ENCODE data around the gene SLC25A13.
"Not testable (repeated sequence)": the region's sequence is repeated elsewhere in the genome, so short reads cannot be mapped to it uniquely, and the experiment has no call there.

SLC25A13 gene, protein sequence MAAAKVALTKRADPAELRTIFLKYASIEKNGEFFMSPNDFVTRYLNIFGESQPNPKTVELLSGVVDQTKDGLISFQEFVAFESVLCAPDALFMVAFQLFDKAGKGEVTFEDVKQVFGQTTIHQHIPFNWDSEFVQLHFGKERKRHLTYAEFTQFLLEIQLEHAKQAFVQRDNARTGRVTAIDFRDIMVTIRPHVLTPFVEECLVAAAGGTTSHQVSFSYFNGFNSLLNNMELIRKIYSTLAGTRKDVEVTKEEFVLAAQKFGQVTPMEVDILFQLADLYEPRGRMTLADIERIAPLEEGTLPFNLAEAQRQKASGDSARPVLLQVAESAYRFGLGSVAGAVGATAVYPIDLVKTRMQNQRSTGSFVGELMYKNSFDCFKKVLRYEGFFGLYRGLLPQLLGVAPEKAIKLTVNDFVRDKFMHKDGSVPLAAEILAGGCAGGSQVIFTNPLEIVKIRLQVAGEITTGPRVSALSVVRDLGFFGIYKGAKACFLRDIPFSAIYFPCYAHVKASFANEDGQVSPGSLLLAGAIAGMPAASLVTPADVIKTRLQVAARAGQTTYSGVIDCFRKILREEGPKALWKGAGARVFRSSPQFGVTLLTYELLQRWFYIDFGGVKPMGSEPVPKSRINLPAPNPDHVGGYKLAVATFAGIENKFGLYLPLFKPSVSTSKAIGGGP

DNA sequence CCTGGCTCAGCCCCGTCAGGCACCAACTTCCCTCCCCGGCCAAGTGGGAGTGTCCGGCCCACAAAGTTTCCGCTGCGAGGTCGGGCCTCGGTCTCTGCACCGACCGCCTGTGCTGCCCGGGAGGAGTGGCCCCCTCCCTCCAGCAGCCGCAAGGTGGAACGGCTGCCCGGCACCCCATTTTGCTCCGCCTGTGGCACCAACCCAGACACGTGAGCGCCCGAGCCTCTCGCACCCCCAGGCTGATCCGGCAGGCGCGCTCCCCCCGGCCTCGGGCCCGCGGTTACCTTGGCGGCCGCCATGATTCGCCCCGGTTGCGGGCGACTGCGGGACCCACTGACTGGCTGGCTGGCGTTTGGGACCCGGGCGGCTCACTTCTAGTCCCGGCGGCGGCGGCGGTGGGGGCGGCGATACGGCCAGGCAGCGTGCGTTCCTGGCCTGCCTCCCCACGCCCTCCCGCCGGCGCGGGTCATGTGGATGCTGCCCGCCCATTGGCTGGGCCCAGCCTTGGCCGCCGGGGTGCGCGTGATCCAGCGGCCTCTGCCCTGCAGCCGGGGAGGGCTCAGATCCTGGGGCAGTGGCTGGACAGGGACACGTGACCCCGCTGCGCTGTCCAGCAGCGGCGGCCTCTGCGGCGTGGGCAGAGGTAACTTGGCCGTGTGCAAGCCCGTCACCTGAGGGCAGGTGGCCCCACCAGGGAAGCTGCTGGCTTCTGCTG is at the start of gene SLC25A13:
TSS of gene SLC25A13 (minus strand) at position 441 of the 715 bp plus-strand sequence. CDS start at position 299, 142 bp downstream.
- peaks cover 24% of the 10 kb centered on the region for H3K4me1 Mint-ChIP-seq
- peak; percentile 66 for DNase-seq (ENCODE audit: low spot score in 2 of 2)

DNA sequence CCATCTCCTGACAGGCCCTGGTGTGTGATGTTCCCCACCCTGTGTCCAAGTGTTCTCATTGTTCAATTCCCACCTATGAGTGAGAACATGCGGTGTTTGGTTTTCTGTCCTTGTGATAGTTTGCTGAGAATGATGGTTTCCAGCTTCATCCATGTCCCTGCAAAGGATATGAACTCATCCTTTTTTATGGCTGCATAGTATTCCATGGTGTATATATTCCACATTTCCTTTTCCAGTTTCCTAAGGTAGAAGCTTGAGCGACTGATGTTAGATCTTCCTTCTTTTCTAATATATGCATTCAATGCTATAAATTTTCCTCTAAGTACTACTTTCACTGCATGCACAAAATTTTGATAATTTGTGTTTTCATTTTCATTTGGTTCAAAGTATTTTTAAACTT is 44.0 kb upstream of the SLC25A13 start:
- H3K27ac Mint-ChIP-seq; ATAC-seq (ENCODE audit: low read depth); H3K4me3 Mint-ChIP-seq; H3K36me3 Mint-ChIP-seq; DNase-seq (ENCODE audit: low spot score in 2 of 2); H3K27me3 Mint-ChIP-seq; H3K4me1 Mint-ChIP-seq; H3K9me3 Mint-ChIP-seq: not testable (repeated sequence)

More for the DNA sequence above, at the start of gene SLC25A13:
- Mint-ChIP-seq H3K27ac (peak within 1 kb of the TSS; percentile 91), H3K4me3 (peak within 1 kb of the TSS; percentile 86), H3K9me3 (peaks cover 6% of the 10 kb centered on the region), H3K36me3 (peaks cover 8% of the 10 kb centered on the region), H3K27me3 (no peaks in the 10 kb centered on the region)
- ATAC-seq (ENCODE audit: low read depth) = peak; percentile 73

DNA sequence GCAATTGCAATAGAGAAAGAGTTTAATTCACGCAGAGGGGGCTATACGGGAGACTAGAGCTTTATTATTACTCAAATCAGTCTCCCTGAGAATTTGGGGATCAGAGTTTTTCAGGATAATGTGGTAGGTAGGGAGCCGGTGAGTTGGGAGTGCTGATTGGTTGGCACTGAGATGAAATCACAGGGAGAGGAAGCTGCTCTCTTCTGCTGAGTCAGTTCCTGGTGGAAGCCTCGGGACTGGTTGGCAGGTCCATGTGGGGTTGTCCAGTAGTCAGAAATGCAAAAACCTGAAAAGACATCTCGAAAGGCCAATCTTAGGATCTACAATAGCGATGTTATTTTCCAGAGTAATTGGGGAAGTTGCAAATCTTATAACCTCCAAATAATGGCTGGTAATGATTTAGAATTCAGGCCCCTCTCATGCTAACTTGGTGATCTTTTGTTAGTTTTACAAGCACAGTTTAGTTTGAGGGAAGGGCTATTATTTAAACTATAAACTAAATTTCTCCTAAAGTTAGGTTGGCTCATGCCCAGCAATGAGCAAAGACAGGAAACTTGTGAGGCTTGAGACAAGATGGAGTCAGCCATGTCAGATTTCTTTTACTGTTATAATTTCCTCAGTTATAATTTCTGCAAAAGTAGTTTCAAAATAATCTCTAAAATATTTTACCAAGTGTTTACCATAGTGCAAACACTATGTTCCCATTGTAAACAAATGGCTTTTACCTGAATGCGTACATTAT is 39.4 kb upstream of the SLC25A13 start:
- DNase-seq (ENCODE audit: low spot score in 2 of 2) (no peak), ATAC-seq (ENCODE audit: low read depth) (no peak)
- H3K27me3 Mint-ChIP-seq = peaks cover 3% of the 10 kb centered on the region
- no peaks in the 10 kb centered on the region for H3K4me1 Mint-ChIP-seq
- peaks cover 3% of the 10 kb centered on the region for H3K9me3 Mint-ChIP-seq
- H3K36me3 Mint-ChIP-seq = no peaks in the 10 kb centered on the region
- H3K4me3 Mint-ChIP-seq = no peak overlapping the region
- no peak overlapping the region for H3K27ac Mint-ChIP-seq

DNA sequence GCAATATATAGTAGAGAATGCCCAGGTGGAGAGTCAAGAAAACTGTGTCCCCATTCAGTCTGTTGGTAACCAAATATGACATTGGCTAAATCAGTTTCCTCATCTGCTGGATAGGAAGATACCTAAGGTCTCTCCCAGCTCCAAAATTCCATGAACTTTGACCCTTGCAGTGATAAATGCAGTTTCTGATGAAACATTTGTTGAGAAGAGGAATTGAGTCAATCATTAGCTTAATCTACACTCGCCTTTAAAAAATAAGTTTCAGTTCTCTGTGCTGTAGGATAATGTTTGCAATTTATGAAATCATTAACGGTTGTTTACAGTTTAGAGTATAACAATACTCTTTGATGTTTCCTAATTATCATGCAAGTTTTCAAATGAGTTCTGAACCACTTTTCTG is 38.0 kb upstream of the SLC25A13 start:
- Mint-ChIP-seq H3K4me1 (no peaks in the 10 kb centered on the region), H3K9me3 (no peaks in the 10 kb centered on the region), H3K4me3 (no peak overlapping the region), H3K27ac (no peak overlapping the region), H3K27me3 (peaks cover 3% of the 10 kb centered on the region), H3K36me3 (no peaks in the 10 kb centered on the region)
- ATAC-seq (ENCODE audit: low read depth) (no peak), DNase-seq (ENCODE audit: low spot score in 2 of 2) (no peak)

DNA sequence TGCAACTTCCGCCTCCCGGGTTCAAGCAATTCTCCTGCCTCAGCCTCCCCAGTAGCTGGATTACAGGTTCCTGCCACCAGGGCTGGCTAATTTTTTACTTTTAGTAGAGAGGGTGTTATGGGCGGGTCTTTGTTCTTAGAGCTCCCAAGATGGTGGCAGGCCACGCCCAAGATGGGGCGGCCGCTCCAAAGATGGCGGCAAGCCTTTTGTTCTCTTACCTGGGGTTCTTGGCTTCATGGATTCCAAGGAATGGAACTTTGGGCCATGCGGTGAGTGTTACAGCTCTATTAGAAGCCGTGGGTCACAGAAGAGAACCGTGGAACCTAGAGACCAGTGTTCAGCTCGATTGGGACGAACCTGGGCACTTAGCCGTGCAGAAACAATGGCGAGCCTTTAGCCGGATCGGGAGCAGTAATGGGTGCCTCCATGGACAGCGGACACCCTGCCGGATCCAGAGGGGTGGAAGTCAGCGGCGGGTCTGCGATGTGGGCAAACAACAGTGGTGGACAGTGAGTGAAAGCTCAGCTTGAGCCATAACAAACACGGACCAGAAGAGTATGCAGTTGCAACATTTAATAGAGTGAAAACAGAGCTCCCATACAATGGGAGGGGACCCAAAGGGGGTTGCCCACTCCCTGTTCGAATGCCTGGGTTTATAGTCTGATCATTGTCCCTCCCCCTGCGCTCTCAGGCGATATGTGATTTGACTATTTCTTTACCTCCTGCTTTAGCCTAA is 36.5 kb upstream of the SLC25A13 start:
- DNase-seq (ENCODE audit: low spot score in 2 of 2); ATAC-seq (ENCODE audit: low read depth); H3K4me1 Mint-ChIP-seq; H3K4me3 Mint-ChIP-seq; H3K36me3 Mint-ChIP-seq; H3K27me3 Mint-ChIP-seq; H3K9me3 Mint-ChIP-seq; H3K27ac Mint-ChIP-seq: not testable (repeated sequence)

DNA sequence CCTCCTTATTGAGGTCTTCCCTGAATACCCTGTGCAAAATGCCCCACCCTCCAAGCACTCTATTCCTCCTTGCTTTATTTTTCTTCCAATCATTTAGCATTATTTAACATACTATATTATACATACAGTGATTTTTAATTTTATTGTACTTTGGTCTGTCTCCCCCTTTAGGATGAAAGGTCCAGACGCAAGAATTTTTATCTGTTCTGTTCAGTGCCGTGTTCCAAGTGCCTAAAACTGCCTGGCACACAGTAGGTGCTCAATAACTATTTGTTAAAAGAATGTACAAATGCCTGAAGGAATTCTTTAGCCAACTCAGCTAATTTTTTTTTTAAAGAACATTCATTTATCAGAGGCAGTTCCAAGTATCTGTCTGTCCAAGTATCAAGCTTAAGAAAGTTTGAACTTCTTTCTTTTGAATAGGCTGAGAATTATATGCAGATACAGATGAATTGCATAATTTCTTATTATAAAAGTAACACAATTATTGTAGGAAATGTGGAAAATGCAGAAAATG is 34.1 kb upstream of the SLC25A13 start:
- Mint-ChIP-seq H3K4me3 (no peak overlapping the region), H3K9me3 (no peaks in the 10 kb centered on the region), H3K27ac (no peak overlapping the region), H3K36me3 (no peaks in the 10 kb centered on the region), H3K4me1 (no peaks in the 10 kb centered on the region), H3K27me3 (peaks cover 4% of the 10 kb centered on the region)
- ATAC-seq (ENCODE audit: low read depth) = no peak
- no peak for DNase-seq (ENCODE audit: low spot score in 2 of 2)

DNA sequence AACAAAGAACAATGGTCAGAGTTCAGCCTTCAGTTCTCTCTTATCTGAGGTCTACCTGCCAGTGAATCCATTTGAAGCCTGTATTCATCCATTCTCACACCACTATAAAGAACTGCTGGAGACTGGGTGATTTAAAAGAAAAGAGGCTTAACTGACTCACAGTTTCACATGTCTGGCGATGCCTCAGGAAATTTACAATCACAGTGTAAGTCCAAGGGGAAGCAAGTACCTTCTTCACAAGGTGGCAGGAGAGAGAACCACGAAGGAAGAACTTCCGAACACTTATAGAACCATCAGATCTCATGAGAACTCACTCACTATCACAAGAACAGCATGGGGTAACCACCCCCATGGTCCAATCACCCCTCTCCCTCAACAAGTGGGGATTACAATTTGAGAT is 33.0 kb upstream of the SLC25A13 start:
- Mint-ChIP-seq H3K9me3 (no peaks in the 10 kb centered on the region), H3K27ac (no peak overlapping the region), H3K4me1 (no peaks in the 10 kb centered on the region), H3K36me3 (no peaks in the 10 kb centered on the region), H3K27me3 (peaks cover 3% of the 10 kb centered on the region), H3K4me3 (no peak overlapping the region)
- ATAC-seq (ENCODE audit: low read depth) (no peak), DNase-seq (ENCODE audit: low spot score in 2 of 2) (no peak)

DNA sequence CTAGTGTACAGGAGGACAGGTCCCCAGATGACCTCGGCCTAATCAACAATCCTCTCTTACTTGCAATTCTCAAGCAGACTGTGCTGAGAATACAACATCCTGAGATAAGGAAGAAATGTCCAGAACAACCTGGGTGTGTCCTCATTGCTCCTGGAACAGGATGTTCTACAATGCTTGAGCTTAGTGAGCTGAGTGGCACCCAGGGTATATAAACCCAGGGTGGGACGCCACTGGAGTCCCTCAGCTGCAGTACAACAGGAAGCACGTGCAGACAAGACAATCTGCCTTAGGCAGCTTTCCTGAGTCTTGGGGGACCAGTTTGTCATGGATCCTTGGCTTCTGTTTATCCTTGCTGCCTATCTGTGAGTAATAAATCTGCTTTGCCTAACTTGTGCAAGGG is 27.7 kb upstream of the SLC25A13 start:
- no peaks in the 10 kb centered on the region for H3K9me3 Mint-ChIP-seq
- peaks cover 6% of the 10 kb centered on the region for H3K27me3 Mint-ChIP-seq
- no peaks in the 10 kb centered on the region for H3K4me1 Mint-ChIP-seq
- no peak for DNase-seq (ENCODE audit: low spot score in 2 of 2)
- no peak for ATAC-seq (ENCODE audit: low read depth)
- no peak overlapping the region for H3K27ac Mint-ChIP-seq
- H3K36me3 Mint-ChIP-seq = no peaks in the 10 kb centered on the region
- H3K4me3 Mint-ChIP-seq = no peak overlapping the region

DNA sequence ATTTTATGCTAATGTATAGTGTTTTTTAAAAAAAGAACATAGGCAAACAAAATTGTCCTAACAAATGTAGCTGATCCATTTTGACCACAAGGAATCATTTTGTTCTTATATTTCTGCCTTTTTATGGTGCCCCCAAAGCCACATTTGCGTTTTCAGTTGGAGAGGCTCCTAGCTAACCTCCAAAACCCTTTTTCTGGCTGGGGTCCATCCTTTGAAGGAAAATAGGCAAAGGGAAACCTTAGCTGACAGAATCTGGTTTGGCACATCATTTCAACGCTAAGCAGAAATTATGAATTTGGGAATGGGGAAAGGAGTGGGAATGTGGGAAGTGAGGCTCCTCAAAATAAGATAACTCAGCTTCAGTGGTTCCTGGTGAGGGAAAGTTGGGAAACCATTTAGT is 25.6 kb upstream of the SLC25A13 start:
- ATAC-seq (ENCODE audit: low read depth) = no peak

DNA sequence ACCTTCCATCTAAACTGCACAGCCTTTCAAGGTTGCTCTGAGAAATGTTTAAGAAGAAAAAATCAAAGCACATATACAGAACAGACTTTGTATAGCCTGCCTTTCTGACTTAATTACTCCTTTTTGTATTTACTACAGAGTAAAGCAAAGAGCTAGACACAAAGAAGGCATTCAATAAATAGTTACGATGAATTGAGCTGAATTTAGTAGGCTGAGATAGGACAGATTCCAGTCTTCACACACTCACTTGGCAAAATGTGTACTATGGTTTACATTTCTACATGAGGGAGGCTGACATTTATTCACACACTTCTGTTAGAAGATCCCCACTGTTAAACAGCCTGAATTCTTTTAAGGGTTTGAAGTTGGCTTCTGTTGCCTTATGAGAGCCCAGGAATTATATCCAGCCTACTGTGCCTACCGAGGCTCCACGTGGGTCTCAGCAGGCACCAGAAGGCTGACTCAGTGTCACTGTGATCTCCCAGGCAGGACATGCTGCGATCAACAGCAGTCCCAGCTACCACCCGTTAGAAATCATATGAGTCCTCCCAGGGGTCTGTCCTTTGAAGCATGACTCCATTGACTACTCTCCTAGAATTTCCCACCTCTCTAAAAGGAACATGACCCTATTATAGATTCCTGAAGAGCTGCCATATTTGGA is 24.5 kb upstream of the SLC25A13 start:
- H3K36me3 Mint-ChIP-seq = no peaks in the 10 kb centered on the region
- no peaks in the 10 kb centered on the region for H3K4me1 Mint-ChIP-seq

More for the DNA sequence above, 25.6 kb upstream of the SLC25A13 start:
- H3K36me3 Mint-ChIP-seq = no peaks in the 10 kb centered on the region
- H3K4me3 Mint-ChIP-seq = no peak overlapping the region
- no peak for DNase-seq (ENCODE audit: low spot score in 2 of 2)
- H3K4me1 Mint-ChIP-seq = no peaks in the 10 kb centered on the region
- H3K27me3 Mint-ChIP-seq = peaks cover 10% of the 10 kb centered on the region
- no peaks in the 10 kb centered on the region for H3K9me3 Mint-ChIP-seq
- H3K27ac Mint-ChIP-seq = no peak overlapping the region

DNA sequence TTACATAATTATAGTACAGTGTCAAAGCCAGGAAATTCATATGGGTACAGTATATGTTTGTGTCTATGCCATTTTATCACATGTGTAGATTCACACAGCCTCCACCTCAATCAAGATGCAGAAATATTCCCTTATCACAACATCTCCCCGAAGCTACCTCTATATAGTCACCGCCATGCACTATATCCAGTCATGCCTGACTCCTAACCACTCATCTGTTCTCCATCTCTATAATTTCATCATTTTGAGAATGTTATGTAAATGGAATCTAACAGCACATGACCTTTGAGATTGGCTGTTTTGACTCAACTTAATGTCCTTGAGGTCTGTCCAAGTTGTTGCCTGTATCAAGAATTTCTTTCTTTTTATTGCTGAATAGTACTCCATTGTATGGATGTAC is 22.3 kb upstream of the SLC25A13 start:
- Mint-ChIP-seq H3K4me3 (no peak overlapping the region), H3K36me3 (no peaks in the 10 kb centered on the region), H3K27ac (no peak overlapping the region), H3K9me3 (no peaks in the 10 kb centered on the region), H3K4me1 (no peaks in the 10 kb centered on the region), H3K27me3 (peaks cover 16% of the 10 kb centered on the region)
- no peak for DNase-seq (ENCODE audit: low spot score in 2 of 2)
- no peak for ATAC-seq (ENCODE audit: low read depth)

More for the DNA sequence above, 24.5 kb upstream of the SLC25A13 start:
- Mint-ChIP-seq H3K27ac (no peak overlapping the region), H3K9me3 (no peaks in the 10 kb centered on the region), H3K4me3 (no peak overlapping the region), H3K27me3 (peaks cover 10% of the 10 kb centered on the region)
- ATAC-seq (ENCODE audit: low read depth) (no peak), DNase-seq (ENCODE audit: low spot score in 2 of 2) (no peak)

DNA sequence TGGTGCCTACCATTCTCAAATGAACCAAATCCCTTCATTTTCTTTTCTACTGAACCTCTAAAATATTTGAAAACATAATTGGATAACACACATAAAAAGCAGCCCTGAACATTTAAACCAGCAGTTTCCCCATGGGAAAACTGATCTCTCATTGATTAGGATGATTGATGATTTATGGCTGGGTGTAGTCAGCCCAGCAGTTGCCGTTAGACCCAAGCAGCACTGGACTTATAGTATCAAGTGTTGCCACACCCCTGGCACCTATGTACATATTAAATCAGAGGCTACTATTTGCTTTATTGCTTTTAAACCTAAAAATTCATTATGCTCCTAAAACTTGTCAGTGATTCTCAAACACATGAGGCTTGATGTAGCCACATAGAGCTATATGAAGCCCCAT is 20.2 kb upstream of the SLC25A13 start:
- peaks cover 16% of the 10 kb centered on the region for H3K27me3 Mint-ChIP-seq
- H3K36me3 Mint-ChIP-seq = no peaks in the 10 kb centered on the region
- ATAC-seq (ENCODE audit: low read depth) = no peak

DNA sequence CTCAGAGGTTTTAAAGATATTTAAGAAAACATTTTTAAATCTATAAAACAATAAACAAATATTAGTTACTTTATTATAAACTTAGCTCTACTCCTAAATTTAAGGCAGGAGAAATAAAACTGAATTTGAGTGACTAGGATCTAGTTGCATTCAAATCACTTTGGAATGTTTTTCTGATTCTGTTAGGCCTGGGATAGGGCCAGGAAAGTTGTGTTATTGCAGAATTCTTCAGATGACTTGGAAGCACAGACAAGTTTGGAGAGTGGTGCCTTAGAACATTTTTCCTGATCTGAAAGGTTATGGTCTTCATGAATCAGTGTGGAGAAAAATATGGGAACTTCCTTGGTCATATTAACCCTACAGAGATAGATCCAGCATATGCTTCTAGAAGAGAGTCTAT is 15.6 kb upstream of the SLC25A13 start:
- H3K4me1 Mint-ChIP-seq = no peaks in the 10 kb centered on the region
- H3K9me3 Mint-ChIP-seq = no peaks in the 10 kb centered on the region
- no peak overlapping the region for H3K4me3 Mint-ChIP-seq
- H3K36me3 Mint-ChIP-seq = no peaks in the 10 kb centered on the region
- no peak for ATAC-seq (ENCODE audit: low read depth)
- no peak overlapping the region for H3K27ac Mint-ChIP-seq
- no peak for DNase-seq (ENCODE audit: low spot score in 2 of 2)
- H3K27me3 Mint-ChIP-seq = peaks cover 12% of the 10 kb centered on the region

More for the DNA sequence above, 20.2 kb upstream of the SLC25A13 start:
- DNase-seq (ENCODE audit: low spot score in 2 of 2) = no peak
- Mint-ChIP-seq H3K4me3 (no peak overlapping the region), H3K9me3 (no peaks in the 10 kb centered on the region), H3K27ac (no peak overlapping the region), H3K4me1 (no peaks in the 10 kb centered on the region)

All from memory B cell (primary cell).